ENCODE data around the gene INPP5K.

GRCh38 chr17:1529863-1530262, 13.5 kb upstream of the INPP5K start:
- no peak for TF ChIP-seq CTCF (conservative IDR thresholded peaks at IDR 0.05 in 1 of 2, IDR thresholded peaks at IDR 0.05 in 1 of 2; ENCODE audit: extremely low read depth in 1 of 2, insufficient read depth in 1 of 2, low read depth in 1 of 2, low read length in 2 of 2)
- no peak for TF ChIP-seq EZH2 (IDR thresholded peaks at IDR 0.05; ENCODE audit: borderline replicate concordance, low read length)

Data from mammary epithelial cell (primary cell).